Erythroblast (primary cell): ENCODE results near the gene HTRA3.

Experiments used
- DNase-seq, 2 experiments: peaks; one replicate each; lab custom pipeline; 2025; lab: John Stamatoyannopoulos, UW
- GATA1 ChIP-seq: IDR thresholded peaks from 2 replicates; pipeline ENCODE4 v1.6.1; 2011; ENCODE audit warnings: low read depth, mild to moderate bottlenecking, control low read depth, low read length, moderate library complexity
- POLR2A ChIP-seq: IDR thresholded peaks from 2 replicates; pipeline ENCODE4 v1.6.1; 2011; ENCODE audit warnings: mild to moderate bottlenecking, low read length

HTRA3 gene

GRCh38 chr4:8229331-8229975 is 40.1 kb upstream of the HTRA3 start:
- DNase-seq = no peak
- TF ChIP-seq POLR2A (no peak), GATA1 (no peak)

- TF ChIP-seq GATA1 (no peak), POLR2A (no peak)
- no peak for DNase-seq
These were observed 39.5 kb upstream of the HTRA3 start for GRCh38 chr4:8230033-8230432.

GRCh38 chr4:8230891-8231290 is 38.7 kb upstream of the HTRA3 start:
- no peak for DNase-seq
- TF ChIP-seq GATA1 (no peak), POLR2A (no peak)

- TF ChIP-seq GATA1 (no peak), POLR2A (no peak)
- no peak for DNase-seq
These were observed 38.0 kb upstream of the HTRA3 start for GRCh38 chr4:8231551-8232049.

- TF ChIP-seq POLR2A = no peak
- TF ChIP-seq GATA1 = no peak
- DNase-seq = no peak
These were observed 36.8 kb upstream of the HTRA3 start for GRCh38 chr4:8232748-8233147.

- TF ChIP-seq POLR2A = no peak
- no peak for TF ChIP-seq GATA1
- no peak for DNase-seq
These were observed 35.7 kb upstream of the HTRA3 start for GRCh38 chr4:8233672-8234484.

GRCh38 chr4:8234715-8235114 is 34.8 kb upstream of the HTRA3 start:
- TF ChIP-seq POLR2A = no peak
- no peak for TF ChIP-seq GATA1

GRCh38 chr4:8235224-8235623 is 34.3 kb upstream of the HTRA3 start:
- TF ChIP-seq POLR2A (no peak), GATA1 (no peak)
- DNase-seq = no peak

More at GRCh38 chr4:8234715-8235114, 34.8 kb upstream of the HTRA3 start:
- DNase-seq = no peak

- no peak for DNase-seq
- TF ChIP-seq GATA1 (no peak), POLR2A (no peak)
These were observed 33.9 kb upstream of the HTRA3 start for GRCh38 chr4:8235686-8236085.

GRCh38 chr4:8236106-8236919 is 33.2 kb upstream of the HTRA3 start:
- DNase-seq = no peak
- TF ChIP-seq POLR2A (no peak), GATA1 (no peak)

- no peak for DNase-seq
- TF ChIP-seq POLR2A (no peak), GATA1 (no peak)
These were observed 32.7 kb upstream of the HTRA3 start for GRCh38 chr4:8236920-8237195.

GRCh38 chr4:8237256-8237989 is 32.1 kb upstream of the HTRA3 start:
- no peak for TF ChIP-seq POLR2A
- TF ChIP-seq GATA1 = no peak
- no peak for DNase-seq

GRCh38 chr4:8238036-8238511 is 31.5 kb upstream of the HTRA3 start:
- TF ChIP-seq POLR2A (no peak), GATA1 (no peak)

More at GRCh38 chr4:8238036-8238511, 31.5 kb upstream of the HTRA3 start:
- DNase-seq = no peak
